Measurements from ENCODE around the gene LRRC42. TPM values are rescaled to one million over a fixed set of nuclear protein-coding genes. Genes with fewer than 3 reads are reported as not detected.

The LRRC42 gene
- total RNA-seq, 1 donor from 2014 or later = 30.1 TPM

DNA sequence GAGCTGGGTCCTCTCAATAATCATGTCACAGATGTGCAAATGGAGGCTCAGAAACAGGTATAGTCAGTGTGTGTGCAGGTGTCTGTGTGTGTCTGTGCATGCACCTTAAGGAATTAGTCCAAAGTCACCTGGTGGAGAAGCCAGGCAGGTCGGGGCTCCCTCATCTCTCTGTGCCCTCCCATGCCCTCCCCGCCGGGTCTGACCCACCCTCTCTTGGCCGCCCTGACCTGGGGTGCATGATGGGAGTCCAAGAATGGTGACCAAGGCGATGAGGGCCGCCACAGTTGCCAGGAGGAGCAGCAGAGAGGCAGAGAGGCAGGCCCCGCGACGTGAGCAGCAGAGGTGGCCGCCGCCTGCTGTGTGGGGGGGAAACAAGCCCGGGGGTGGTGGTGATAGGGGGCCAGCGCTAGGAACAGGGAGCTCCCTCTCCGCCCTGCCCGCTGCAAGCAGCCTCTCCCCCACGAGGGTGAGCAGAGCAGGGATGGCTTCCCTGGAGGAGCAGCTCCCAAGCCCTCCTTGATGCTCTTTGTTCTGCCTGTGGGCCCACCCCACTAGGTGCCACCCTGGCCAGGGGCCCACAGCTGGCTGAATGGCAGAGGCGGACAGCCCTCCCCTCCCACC is 68.0 kb downstream of the LRRC42 start:
- H3K36me3 Mint-ChIP-seq (ENCODE audit: unreplicated experiment) = no peaks in the 10 kb centered on the region
- H3K27ac Mint-ChIP-seq (ENCODE audit: unreplicated experiment) = no peak overlapping the region
- peaks cover 46% of the 10 kb centered on the region for H3K27me3 Mint-ChIP-seq (ENCODE audit: unreplicated experiment)
- no peak for TF ChIP-seq CTCF (IDR thresholded peaks at IDR 0.05)
- H3K9me3 Mint-ChIP-seq (ENCODE audit: unreplicated experiment) = no peaks in the 10 kb centered on the region
- DNase-seq (ENCODE audit: extremely low spot score, unreplicated experiment) = peak; percentile 81
- H3K4me3 Mint-ChIP-seq (ENCODE audit: unreplicated experiment) = no peak overlapping the region
- H3K4me1 Mint-ChIP-seq (ENCODE audit: unreplicated experiment) = peaks cover 4% of the 10 kb centered on the region

GRCh38 chr1:54016343-54017282 is 70.5 kb downstream of the LRRC42 start:
- Mint-ChIP-seq H3K27me3 (ENCODE audit: unreplicated experiment) (peaks cover 31% of the 10 kb centered on the region), H3K36me3 (ENCODE audit: unreplicated experiment) (no peaks in the 10 kb centered on the region), H3K27ac (ENCODE audit: unreplicated experiment) (no peak overlapping the region), H3K4me3 (ENCODE audit: unreplicated experiment) (no peak overlapping the region), H3K9me3 (ENCODE audit: unreplicated experiment) (no peaks in the 10 kb centered on the region), H3K4me1 (ENCODE audit: unreplicated experiment) (peaks cover 4% of the 10 kb centered on the region)
- DNase-seq (ENCODE audit: extremely low spot score, unreplicated experiment) = peak; percentile 75
- no peak for TF ChIP-seq CTCF (IDR thresholded peaks at IDR 0.05)

Other genes starting within 250 kb of the LRRC42 start
- 38.0 and 38.3 TPM in 2 replicates for gene GLIS1, start 207.2 kb upstream of the LRRC42 start, total RNA-seq
- gene NDC1, start 108.1 kb upstream of the LRRC42 start, total RNA-seq = 9.8 and 10.7 TPM in 2 replicates
- gene YIPF1, start 56.6 kb upstream of the LRRC42 start, total RNA-seq = 25.3 and 25.6 TPM in 2 replicates
- not detected in 2 replicates for gene DIO1, start 52.2 kb upstream of the LRRC42 start, total RNA-seq
- gene IFT25, start 651 bp upstream of the LRRC42 start, total RNA-seq = 29.2 and 29.9 TPM in 2 replicates
- not detected in 2 replicates for gene LDLRAD1, start 71.8 kb downstream of the LRRC42 start, total RNA-seq
- gene TMEM59, start 106.9 kb downstream of the LRRC42 start, total RNA-seq = 399 and 409 TPM in 2 replicates
- 3.1 and 3.9 TPM in 2 replicates for gene TCEANC2, start 107.3 kb downstream of the LRRC42 start, total RNA-seq
- not detected in 2 replicates for gene CDCP2, start 206.7 kb downstream of the LRRC42 start, total RNA-seq